Endothelial cell of umbilical vein (primary cell): ENCODE data around the gene VCL. TPM values are rescaled to one million over a fixed set of nuclear protein-coding genes. Genes with fewer than 3 reads are reported as not detected.

Source experiments
- BruUV-seq: library from RNA; stranded (reverse); fragments of 400-500 nt; replicated peaks from 2 replicates; lab custom pipeline; 2021; lab: Mats Ljungman, UMichigan
- CTCF ChIA-PET: fragments of 300-600, 350-600 bp; sonication (Branson Sonifier 250); formaldehyde crosslinking; loops from one replicate; lab custom pipeline; 2021; ENCODE audit warnings: antibody characterized with exemption, inconsistent platforms; lab: Charles Lee
- POLR2A ChIA-PET: fragments of 300-600, 350-600 bp; sonication (Branson Sonifier 250); formaldehyde crosslinking; loops from one replicate; lab custom pipeline; 2021; ENCODE audit warnings: antibody characterized with exemption, inconsistent platforms; lab: Charles Lee
- DNase-seq: peaks from one replicate; pipeline ENCODE4 v3.0.0-alpha.2; 2011; ENCODE audit warnings: low read depth, low spot score
- FAIRE-seq: peaks from 2 replicates; lab custom pipeline; 2011; peaks lifted over from hg19 to GRCh38; lab: Jason Lieb, UNC
- H2AFZ ChIP-seq: 2 replicates; pipeline ENCODE4 v1.6.0; 2012; ENCODE audit warnings: low read depth, low read length, control low read depth, inconsistent platforms
- H3K27ac ChIP-seq: 2 replicates; pipeline ENCODE4 v1.5.1; 2011; ENCODE audit warnings: low read depth, mild to moderate bottlenecking, control low read depth, low read length, moderate library complexity; ENCODE audit not compliant: insufficient read depth
- H3K27me3 ChIP-seq, 2 experiments: 2 replicates each; pipeline versions ENCODE4 v1.6.0 to v1.6.1; 2011; ENCODE audit warnings: low read length in 2 of 2, mixed read lengths in 1 of 2; ENCODE audit not compliant: control insufficient read depth in 2 of 2, insufficient read depth in 2 of 2
- H3K36me3 ChIP-seq, 2 experiments: 2 replicates in 1 of 2; 3 replicates in 1 of 2; pipeline ENCODE4 v1.5.1; 2011; ENCODE audit warnings: low read length in 2 of 2, mild to moderate bottlenecking in 1 of 2, moderate library complexity in 1 of 2; ENCODE audit not compliant: control insufficient read depth in 2 of 2, insufficient read depth in 2 of 2; ENCODE audit errors: extremely low read depth in 1 of 2
- H3K4me1 ChIP-seq: 3 replicates; pipeline ENCODE4 v1.5.1; 2011; ENCODE audit warnings: mild to moderate bottlenecking, low read length; ENCODE audit not compliant: control insufficient read depth, insufficient read depth; ENCODE audit errors: extremely low read depth
- H3K4me2 ChIP-seq: 2 replicates; pipeline ENCODE4 v1.6.1; 2011; ENCODE audit warnings: low read length, control low read depth, mixed read lengths; ENCODE audit not compliant: insufficient read depth
- H3K4me3 ChIP-seq, 3 experiments: fragments of 200-600 bp in 1 of 3; sonication (generic), shearing (Covaris generic) in 1 of 3; replicated peaks in 1 of 3; 2 replicates each; pipeline ENCODE4 v1.5.1; 2011 to 2016; ENCODE audit warnings: control low read depth in 3 of 3, low read length in 3 of 3, mild to moderate bottlenecking in 2 of 3, inconsistent platforms in 1 of 3, low read depth in 1 of 3, moderate library complexity in 1 of 3; ENCODE audit not compliant: insufficient read depth in 1 of 3
- H3K79me2 ChIP-seq: 2 replicates; pipeline ENCODE4 v1.6.0; 2012; ENCODE audit warnings: low read length, inconsistent platforms; ENCODE audit not compliant: control insufficient read depth, insufficient read depth
- H3K9ac ChIP-seq: replicated peaks from 2 replicates; pipeline ENCODE3; 2011; ENCODE audit warnings: low read length, control low read depth; ENCODE audit not compliant: insufficient read depth; ENCODE audit errors: extremely low read depth
- H3K9me1 ChIP-seq: replicated peaks from 3 replicates; pipeline ENCODE4 v1.6.0; 2011; ENCODE audit warnings: mild to moderate bottlenecking, low read length; ENCODE audit not compliant: control insufficient read depth, insufficient read depth; ENCODE audit errors: extremely low read depth
- H3K9me3 ChIP-seq: replicated peaks from 2 replicates; pipeline ENCODE4 v1.5.1; 2012; ENCODE audit warnings: low read length, inconsistent platforms; ENCODE audit not compliant: control insufficient read depth, insufficient read depth
- H4K20me1 ChIP-seq: replicated peaks from 2 replicates; pipeline ENCODE3; 2011; ENCODE audit warnings: mild to moderate bottlenecking, low read length; ENCODE audit not compliant: control insufficient read depth, insufficient read depth; ENCODE audit errors: extremely low read depth
- EZH2 ChIP-seq: IDR thresholded peaks from 2 replicates; pipeline ENCODE4 v1.6.1; 2012; ENCODE audit warnings: borderline replicate concordance, low read depth, mild to moderate bottlenecking, moderate library complexity, low read length, inconsistent platforms; ENCODE audit not compliant: severe bottlenecking
- FOS ChIP-seq: IDR thresholded peaks from 2 replicates; pipeline ENCODE4 v1.6.1; 2011; ENCODE audit warnings: mild to moderate bottlenecking, low read length, moderate library complexity, borderline replicate concordance; ENCODE audit not compliant: insufficient read depth
- GATA2 ChIP-seq: IDR thresholded peaks from 2 replicates; pipeline ENCODE4 v1.7.0; 2011; ENCODE audit warnings: low read depth, mild to moderate bottlenecking, moderate library complexity, mixed read lengths, low read length; ENCODE audit not compliant: insufficient read length, insufficient read depth
- JUN ChIP-seq: IDR thresholded peaks from 2 replicates; pipeline ENCODE4 v1.6.1; 2011; ENCODE audit warnings: borderline replicate concordance, low read depth; ENCODE audit not compliant: insufficient read length, insufficient read depth
- MYC ChIP-seq: IDR thresholded peaks from one replicate; pipeline ENCODE4 v1.6.1; 2011; ENCODE audit warnings: mild to moderate bottlenecking, low read depth, low read length
- POLR2A ChIP-seq: IDR thresholded peaks from 2 replicates; pipeline ENCODE4 v1.6.1; 2012; ENCODE audit warnings: low read depth, mild to moderate bottlenecking, control low read depth, low read length
- POLR2AphosphoS5 ChIP-seq: IDR thresholded peaks from 2 replicates; pipeline ENCODE4 v1.6.1; 2012; ENCODE audit warnings: low read depth, mild to moderate bottlenecking, control low read depth, low read length, moderate library complexity; ENCODE audit not compliant: insufficient read depth
- dilution Hi-C: fragments of 300-500 bp; cut with MboI; formaldehyde crosslinking; loops from one replicate; pipeline ENCODE4 v1.15.0; 2019; ENCODE audit warnings: low sequenced_read_pairs; ENCODE audit not compliant: extremely low pct_ligation_motif_present
- intact Hi-C: fragments of 100-400 bp; cut with micrococcal nuclease; formaldehyde crosslinking; loops from one replicate; pipeline ENCODE4 v1.10.0; 2022
- polyA plus RNA-seq, 4 experiments: library from polyadenylated mRNA; depleted of rRNA in 3 of 4; stranded (reverse) in 3 of 4; unstranded in 1 of 4; fragments of >200 nt; gene quantifications; 2 replicates each; pipeline versions ENCODE4 v1.2.1 to v1.2.3, GENCODE V29; 2011 to 2012; ENCODE audit warnings: missing spikeins in 1 of 4
- total RNA-seq: library from RNA; stranded (reverse); gene quantifications from 2 replicates; pipeline ENCODE4 v1.2.3, GENCODE V29; 2021
- TF ChIP-seq, protein P1 (sequence below): IDR thresholded peaks from 2 replicates; pipeline ENCODE4 v1.6.1; 2011; ENCODE audit not compliant: insufficient read depth, insufficient read length
- TF ChIP-seq, protein P2 (sequence below), 2 donors: IDR thresholded peaks; 1 replicate in 1 of 2; 2 replicates in 1 of 2; pipeline ENCODE4 v1.5.1; 2011; ENCODE audit warnings: low read length in 2 of 2, mild to moderate bottlenecking in 2 of 2, moderate library complexity in 2 of 2, control low read depth in 1 of 2, inconsistent platforms in 1 of 2, low read depth in 1 of 2; ENCODE audit not compliant: insufficient read depth in 1 of 2; ENCODE audit errors: extremely low read depth in 1 of 2

VCL gene
- total and polyA plus RNA-seq, 2 donors (not counting 3 experiments of a cell fraction or from before 2014, with no cell fraction given): 95.4 to 231 TPM

DNA sequence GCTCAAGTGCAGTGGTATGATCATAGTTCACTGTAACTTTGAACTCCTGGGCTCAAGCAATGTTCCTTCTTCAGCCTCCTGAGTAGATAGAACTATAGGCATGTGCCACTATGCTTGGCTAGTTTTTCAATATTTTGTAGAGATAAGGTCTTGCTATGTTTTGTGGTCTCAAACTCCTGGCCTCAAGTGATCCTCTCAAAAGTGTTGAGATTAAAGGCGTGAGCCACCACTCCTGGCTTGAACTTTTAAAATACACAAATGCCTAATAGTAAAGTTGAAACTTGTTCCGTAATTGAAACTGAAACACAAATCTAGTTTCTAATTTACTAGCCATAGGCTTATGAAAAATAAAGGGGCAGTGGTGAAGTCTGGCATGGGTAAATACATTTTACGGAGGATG is 87.0 kb downstream of the VCL start:
- intact Hi-C loops: no loop called here
- no TSS peak for BruUV-seq
- dilution Hi-C loops: no loop called here
- Histone ChIP-seq H2AFZ (no peak overlapping the region), H3K4me1 (peaks cover 14% of the 10 kb centered on the region), H3K4me2 (no peak overlapping the region), H3K27me3 (no peaks in the 10 kb centered on the region), H3K9ac (no peak overlapping the region), H4K20me1 (no peaks in the 10 kb centered on the region), H3K9me1 (no peaks in the 10 kb centered on the region), H3K36me3 (peaks cover 10 to 36% of the 10 kb centered on the region in 2 experiments), H3K27ac (no peak overlapping the region), H3K79me2 (peaks cover 33% of the 10 kb centered on the region), H3K4me3 (no peak overlapping the region), H3K9me3 (no peaks in the 10 kb centered on the region)
- DNase-seq (no peak), FAIRE-seq (no peak)
- ChIA-PET CTCF (no interaction called here), POLR2A (no interaction called here)
- TF ChIP-seq GATA2: no peak
- no peak for TF ChIP-seq POLR2AphosphoS5
- no peak for TF ChIP-seq EZH2
- TF ChIP-seq FOS: no peak
- TF ChIP-seq JUN: no peak
- TF ChIP-seq, protein P1, sequence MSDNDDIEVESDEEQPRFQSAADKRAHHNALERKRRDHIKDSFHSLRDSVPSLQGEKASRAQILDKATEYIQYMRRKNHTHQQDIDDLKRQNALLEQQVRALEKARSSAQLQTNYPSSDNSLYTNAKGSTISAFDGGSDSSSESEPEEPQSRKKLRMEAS: no peak
- TF ChIP-seq POLR2A: no peak
- TF ChIP-seq, protein P2, sequence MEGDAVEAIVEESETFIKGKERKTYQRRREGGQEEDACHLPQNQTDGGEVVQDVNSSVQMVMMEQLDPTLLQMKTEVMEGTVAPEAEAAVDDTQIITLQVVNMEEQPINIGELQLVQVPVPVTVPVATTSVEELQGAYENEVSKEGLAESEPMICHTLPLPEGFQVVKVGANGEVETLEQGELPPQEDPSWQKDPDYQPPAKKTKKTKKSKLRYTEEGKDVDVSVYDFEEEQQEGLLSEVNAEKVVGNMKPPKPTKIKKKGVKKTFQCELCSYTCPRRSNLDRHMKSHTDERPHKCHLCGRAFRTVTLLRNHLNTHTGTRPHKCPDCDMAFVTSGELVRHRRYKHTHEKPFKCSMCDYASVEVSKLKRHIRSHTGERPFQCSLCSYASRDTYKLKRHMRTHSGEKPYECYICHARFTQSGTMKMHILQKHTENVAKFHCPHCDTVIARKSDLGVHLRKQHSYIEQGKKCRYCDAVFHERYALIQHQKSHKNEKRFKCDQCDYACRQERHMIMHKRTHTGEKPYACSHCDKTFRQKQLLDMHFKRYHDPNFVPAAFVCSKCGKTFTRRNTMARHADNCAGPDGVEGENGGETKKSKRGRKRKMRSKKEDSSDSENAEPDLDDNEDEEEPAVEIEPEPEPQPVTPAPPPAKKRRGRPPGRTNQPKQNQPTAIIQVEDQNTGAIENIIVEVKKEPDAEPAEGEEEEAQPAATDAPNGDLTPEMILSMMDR (IDR thresholded peaks at IDR 0.05; ENCODE audit: extremely low read depth in 1 of 2, insufficient read depth in 1 of 2, low read depth in 1 of 2, low read length in 2 of 2): no peak
- no peak for TF ChIP-seq MYC
